ENCODE results near the gene HECTD4. TPM values are rescaled to one million over a fixed set of nuclear protein-coding genes. Genes with fewer than 3 reads are reported as not detected.
A peak's percentile ranks its signal among the peaks of the same experiment; 100 is the strongest.

The HECTD4 gene, protein sequence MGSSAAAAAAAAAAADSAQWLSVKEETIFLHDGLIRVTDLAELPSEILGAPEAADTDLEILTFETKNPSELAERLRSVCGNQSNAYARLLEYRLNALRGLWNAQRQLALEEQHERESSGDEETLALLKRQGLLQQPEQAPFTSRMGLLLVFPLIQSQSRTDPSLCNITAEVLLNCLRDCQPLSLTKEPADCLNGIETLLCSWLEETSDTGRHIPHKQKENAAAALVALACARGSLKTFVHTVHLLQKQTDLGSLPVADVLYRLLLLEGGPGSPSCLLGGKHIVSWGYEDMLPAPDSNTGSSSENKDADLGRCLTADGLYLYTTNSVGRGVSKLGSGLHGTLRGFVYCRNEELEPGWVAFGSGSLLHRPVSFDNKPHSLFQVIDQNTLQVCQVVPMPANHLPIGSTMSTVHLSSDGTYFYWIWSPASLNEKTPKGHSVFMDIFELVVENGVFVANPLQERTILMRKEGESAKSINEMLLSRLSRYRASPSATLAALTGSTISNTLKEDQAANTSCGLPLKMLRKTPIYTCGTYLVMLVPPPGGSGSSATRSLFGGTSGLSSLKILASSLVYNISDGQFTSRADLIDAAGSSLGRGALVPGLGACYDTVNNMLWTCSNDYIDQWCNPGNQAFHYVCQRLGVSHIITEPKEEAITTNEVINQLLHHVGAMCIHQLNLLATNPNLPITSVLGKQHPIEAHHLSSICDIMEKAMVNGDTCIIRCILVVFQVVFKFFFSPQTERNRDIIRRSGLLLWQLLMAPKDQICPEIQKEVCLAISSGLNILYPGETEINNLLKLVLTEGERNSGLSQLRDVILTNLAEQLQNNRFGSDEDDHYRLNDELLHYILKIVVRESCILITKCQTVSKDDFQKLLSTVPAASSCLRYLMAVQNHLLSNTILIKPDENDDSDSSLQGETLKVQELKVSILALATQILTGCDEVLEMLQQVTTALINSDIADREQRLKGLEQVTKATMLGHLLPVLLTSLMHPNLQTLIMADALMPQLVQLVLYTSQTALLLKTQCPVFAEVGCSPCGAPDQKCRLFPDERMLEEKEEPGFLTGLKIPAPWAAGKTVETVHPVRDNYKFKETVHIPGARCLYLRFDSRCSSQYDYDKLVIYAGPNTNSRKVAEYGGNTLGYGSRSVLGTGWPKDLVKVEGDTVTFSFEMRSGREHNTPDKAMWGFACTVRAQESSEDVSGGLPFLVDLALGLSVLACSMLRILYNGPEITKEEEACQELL (N-terminal part only)
- total RNA-seq, result 10 to 100 TPM; 37.1 to 80.1 TPM
- polyA plus RNA-seq, result 10 to 100 TPM in 1 of 2 donors, 1 to 10 TPM in 1; 4.3 to 13.9 TPM

GRCh38 chr12:112381883-112382796, at the start of gene HECTD4:
Gene HECTD4 (minus strand): TSS chr12:112382431. CDS start chr12:112382128, 303 bp downstream.
- no peaks in the 10 kb centered on the region for H3K36me3 ChIP-seq (ENCODE audit: control insufficient read depth in 4 of 4, insufficient read depth in 3 of 4, low read depth in 1 of 4, low read length in 3 of 4)
- H3K4me1 ChIP-seq (ENCODE audit: control insufficient read depth in 4 of 4, insufficient read depth in 4 of 4, low read length in 3 of 4), result peaks cover 7 to 11% (median 7%) of the 10 kb centered on the region in 4 donors
- H3K9me3 ChIP-seq (ENCODE audit: control insufficient read depth in 4 of 4, low read length in 3 of 4), result no peaks in the 10 kb centered on the region
- peak within 1 kb of the TSS; percentile 5 to 38 for H3K9ac ChIP-seq (ENCODE audit: low read depth in 1 of 2, low read length in 2 of 2)
- peak within 1 kb of the TSS; percentile 73 to 87 (median 75) for H3K4me3 ChIP-seq (ENCODE audit: low read depth in 1 of 3, low read length in 3 of 3)
- WGBS, result under 1% methylated on average over 106 of the region's 106 CpGs
- H3K27ac ChIP-seq (ENCODE audit: low read depth in 1 of 2, low read length in 2 of 2), result peak within 1 kb of the TSS; percentile 60 to 66
- DNase-seq (ENCODE audit: low spot score), result peak; percentile 99
- H3K27me3 ChIP-seq (ENCODE audit: control insufficient read depth in 4 of 4, insufficient read depth in 4 of 4, low read length in 3 of 4), result no peaks in the 10 kb centered on the region
- peak; percentile 11 to 25 for TF ChIP-seq RAD21 (IDR thresholded peaks at IDR 0.05)
- peak; percentile 36 to 59 for TF ChIP-seq RXRA (IDR thresholded peaks at IDR 0.05)
- TF ChIP-seq, protein P1, sequence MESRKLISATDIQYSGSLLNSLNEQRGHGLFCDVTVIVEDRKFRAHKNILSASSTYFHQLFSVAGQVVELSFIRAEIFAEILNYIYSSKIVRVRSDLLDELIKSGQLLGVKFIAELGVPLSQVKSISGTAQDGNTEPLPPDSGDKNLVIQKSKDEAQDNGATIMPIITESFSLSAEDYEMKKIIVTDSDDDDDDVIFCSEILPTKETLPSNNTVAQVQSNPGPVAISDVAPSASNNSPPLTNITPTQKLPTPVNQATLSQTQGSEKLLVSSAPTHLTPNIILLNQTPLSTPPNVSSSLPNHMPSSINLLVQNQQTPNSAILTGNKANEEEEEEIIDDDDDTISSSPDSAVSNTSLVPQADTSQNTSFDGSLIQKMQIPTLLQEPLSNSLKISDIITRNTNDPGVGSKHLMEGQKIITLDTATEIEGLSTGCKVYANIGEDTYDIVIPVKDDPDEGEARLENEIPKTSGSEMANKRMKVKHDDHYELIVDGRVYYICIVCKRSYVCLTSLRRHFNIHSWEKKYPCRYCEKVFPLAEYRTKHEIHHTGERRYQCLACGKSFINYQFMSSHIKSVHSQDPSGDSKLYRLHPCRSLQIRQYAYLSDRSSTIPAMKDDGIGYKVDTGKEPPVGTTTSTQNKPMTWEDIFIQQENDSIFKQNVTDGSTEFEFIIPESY (IDR thresholded peaks at IDR 0.05), result no peak
- TF ChIP-seq MAX (IDR thresholded peaks at IDR 0.05), result no peak
- peak; percentile 95 for TF ChIP-seq YY1 (IDR thresholded peaks at IDR 0.05)
- peak; percentile 38 for TF ChIP-seq SP1 (IDR thresholded peaks at IDR 0.05)

DNA sequence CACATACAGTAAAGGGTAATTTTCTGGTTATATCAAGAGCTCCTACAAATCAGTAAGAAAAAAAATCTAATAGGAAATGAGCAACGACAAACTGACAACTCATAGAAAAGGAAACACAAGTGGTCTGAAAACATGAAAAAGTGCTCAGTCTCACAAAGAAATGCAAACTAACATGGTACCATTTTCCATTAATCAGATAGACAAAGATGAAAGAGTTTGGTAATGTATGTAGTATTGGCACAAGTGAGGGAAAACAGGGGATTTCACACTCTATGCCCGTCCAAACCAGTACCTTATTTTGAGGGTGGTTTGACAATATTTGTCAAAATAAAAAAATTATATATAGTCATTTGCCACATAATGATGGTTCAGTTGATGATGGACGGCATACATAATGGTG, 49.7 kb upstream of the HECTD4 start:
- TF ChIP-seq, protein P2, sequence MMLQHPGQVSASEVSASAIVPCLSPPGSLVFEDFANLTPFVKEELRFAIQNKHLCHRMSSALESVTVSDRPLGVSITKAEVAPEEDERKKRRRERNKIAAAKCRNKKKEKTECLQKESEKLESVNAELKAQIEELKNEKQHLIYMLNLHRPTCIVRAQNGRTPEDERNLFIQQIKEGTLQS (IDR thresholded peaks at IDR 0.05), result no peak
- TF ChIP-seq, protein P3, sequence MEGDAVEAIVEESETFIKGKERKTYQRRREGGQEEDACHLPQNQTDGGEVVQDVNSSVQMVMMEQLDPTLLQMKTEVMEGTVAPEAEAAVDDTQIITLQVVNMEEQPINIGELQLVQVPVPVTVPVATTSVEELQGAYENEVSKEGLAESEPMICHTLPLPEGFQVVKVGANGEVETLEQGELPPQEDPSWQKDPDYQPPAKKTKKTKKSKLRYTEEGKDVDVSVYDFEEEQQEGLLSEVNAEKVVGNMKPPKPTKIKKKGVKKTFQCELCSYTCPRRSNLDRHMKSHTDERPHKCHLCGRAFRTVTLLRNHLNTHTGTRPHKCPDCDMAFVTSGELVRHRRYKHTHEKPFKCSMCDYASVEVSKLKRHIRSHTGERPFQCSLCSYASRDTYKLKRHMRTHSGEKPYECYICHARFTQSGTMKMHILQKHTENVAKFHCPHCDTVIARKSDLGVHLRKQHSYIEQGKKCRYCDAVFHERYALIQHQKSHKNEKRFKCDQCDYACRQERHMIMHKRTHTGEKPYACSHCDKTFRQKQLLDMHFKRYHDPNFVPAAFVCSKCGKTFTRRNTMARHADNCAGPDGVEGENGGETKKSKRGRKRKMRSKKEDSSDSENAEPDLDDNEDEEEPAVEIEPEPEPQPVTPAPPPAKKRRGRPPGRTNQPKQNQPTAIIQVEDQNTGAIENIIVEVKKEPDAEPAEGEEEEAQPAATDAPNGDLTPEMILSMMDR (IDR thresholded peaks at IDR 0.05; ENCODE audit: low read depth, low read length, missing input control), result no peak
- TF ChIP-seq NR2F2 (IDR thresholded peaks at IDR 0.05), result no peak
- TF ChIP-seq HNF4G (IDR thresholded peaks at IDR 0.05), result no peak
- no peak for TF ChIP-seq YY1 (IDR thresholded peaks at IDR 0.05)
- TF ChIP-seq HNF4A (conservative IDR thresholded peaks at IDR 0.05), result no peak
- TF ChIP-seq, protein P1 (IDR thresholded peaks at IDR 0.05), result no peak
- no peak for TF ChIP-seq RAD21 (IDR thresholded peaks at IDR 0.05)
- no peak for TF ChIP-seq MAX (IDR thresholded peaks at IDR 0.05)
- TF ChIP-seq FOXA1 (IDR thresholded peaks at IDR 0.05), result no peak
- H3K9ac ChIP-seq (ENCODE audit: low read depth in 1 of 2, low read length in 2 of 2), result no peak overlapping the region
- no peak for DNase-seq (ENCODE audit: low spot score)
- H3K27me3 ChIP-seq (ENCODE audit: control insufficient read depth in 4 of 4, insufficient read depth in 4 of 4, low read length in 3 of 4), result no peaks in the 10 kb centered on the region
- WGBS, result 87% methylated on average over 3 of the region's 3 CpGs
- no peaks in the 10 kb centered on the region for H3K4me1 ChIP-seq (ENCODE audit: control insufficient read depth in 4 of 4, insufficient read depth in 4 of 4, low read length in 3 of 4)
- H3K36me3 ChIP-seq (ENCODE audit: control insufficient read depth in 4 of 4, insufficient read depth in 3 of 4, low read depth in 1 of 4, low read length in 3 of 4), result peaks cover 0 to 1% (median 0%) of the 10 kb centered on the region in 4 donors
- H3K27ac ChIP-seq (ENCODE audit: low read depth in 1 of 2, low read length in 2 of 2), result no peak overlapping the region
- H3K9me3 ChIP-seq (ENCODE audit: control insufficient read depth in 4 of 4, low read length in 3 of 4), result no peaks in the 10 kb centered on the region
- no peak overlapping the region for H3K4me3 ChIP-seq (ENCODE audit: low read depth in 1 of 3, low read length in 3 of 3)

Data from liver (tissue), 9 donors.